T-cell (primary cell): ENCODE results near the gene VMP1. TPM values are rescaled to one million over a fixed set of nuclear protein-coding genes. Genes with fewer than 3 reads are reported as not detected.
A peak's percentile ranks its signal among the peaks of the same experiment; 100 is the strongest.

Experiments
- ATAC-seq, 4 experiments: fragments of 200-7000 bp in 3 of 4; fragments of 150-1000 bp in 1 of 4; cut with Tn5 transposase; replicated peaks in 1 of 4; 1 replicate in 3 of 4; 2 replicates in 1 of 4; pipeline ENCODE4 v1.10.0; 2021; ENCODE audit warnings: moderate library complexity in 3 of 4, mild to moderate bottlenecking in 2 of 4, moderate number of reproducible peaks in 1 of 4
- CTCF ChIA-PET, 2 donors: fragments of 300-600 bp; sonication (Branson Sonifier 250); formaldehyde crosslinking; loops; one replicate each; lab custom pipeline; 2022; ENCODE audit warnings: antibody characterized with exemption in 2 of 2; lab: Charles Lee
- POLR2A ChIA-PET, 2 donors: fragments of 300-600 bp; sonication (Branson Sonifier 250); formaldehyde crosslinking; loops; one replicate each; lab custom pipeline; 2022; ENCODE audit warnings: antibody characterized with exemption in 2 of 2; lab: Charles Lee
- DNase-seq, 35 experiments: peaks; one replicate each; pipeline versions ENCODE4 v3.0.0 to v3.0.0-alpha.2; 2013 to 2023
- H3K27ac ChIP-seq: one replicate; pipeline ENCODE4 v1.5.1; 2013; ENCODE audit warnings: low read length
- H3K27me3 ChIP-seq, 2 experiments: replicated peaks in 1 of 2; 1 replicate in 1 of 2; 2 replicates in 1 of 2; pipeline versions ENCODE4 v1.6.1 to v1.7.0; 2013; ENCODE audit warnings: low read length in 1 of 2, mixed read lengths in 1 of 2; ENCODE audit not compliant: control insufficient read depth in 2 of 2, insufficient read depth in 2 of 2; ENCODE audit errors: extremely low read depth in 1 of 2
- H3K36me3 ChIP-seq, 2 donors: 1 replicate in 1 of 2; 2 replicates in 1 of 2; pipeline versions ENCODE4 v1.6.1 to v1.7.0; 2013; ENCODE audit warnings: low read length in 1 of 2; ENCODE audit not compliant: control insufficient read depth in 2 of 2, insufficient read depth in 1 of 2; ENCODE audit errors: extremely low read depth in 1 of 2
- H3K4me1 ChIP-seq, 2 experiments: 1 replicate in 1 of 2; 2 replicates in 1 of 2; pipeline versions ENCODE4 v1.6.1 to v1.7.0; 2013; ENCODE audit warnings: low read length in 2 of 2, mixed read lengths in 1 of 2; ENCODE audit not compliant: insufficient read depth in 2 of 2, control insufficient read depth in 1 of 2; ENCODE audit errors: extremely low read depth in 1 of 2
- H3K4me3 ChIP-seq, 2 donors: 1 replicate in 1 of 2; 2 replicates in 1 of 2; pipeline versions ENCODE4 v1.5.1 to v1.7.0; 2013; ENCODE audit warnings: mild to moderate bottlenecking in 2 of 2, low read length in 1 of 2, moderate library complexity in 1 of 2; ENCODE audit not compliant: control insufficient read depth in 1 of 2; ENCODE audit errors: extremely low read depth in 1 of 2
- H3K9me3 ChIP-seq: 2 replicates; pipeline ENCODE4 v1.7.0; 2013
- H3K27ac Mint-ChIP-seq, 2 donors: one replicate each; pipeline ENCODE4 v1.8.0; 2020 to 2021; ENCODE audit warnings: mild to moderate bottlenecking in 2 of 2, mixed read lengths in 2 of 2
- H3K27me3 Mint-ChIP-seq, 2 donors: one replicate each; pipeline ENCODE4 v1.8.0; 2021 to 2022; ENCODE audit warnings: mixed read lengths in 2 of 2
- H3K36me3 Mint-ChIP-seq: one replicate; pipeline ENCODE4 v1.8.0; 2021; ENCODE audit warnings: mixed read lengths
- H3K4me1 Mint-ChIP-seq, 3 donors: one replicate each; pipeline ENCODE4 v1.8.0; 2020 to 2022; ENCODE audit warnings: mixed read lengths in 3 of 3, mild to moderate bottlenecking in 1 of 3
- H3K4me3 Mint-ChIP-seq, 3 donors: one replicate each; pipeline ENCODE4 v1.8.0; 2020 to 2022; ENCODE audit warnings: mild to moderate bottlenecking in 3 of 3, mixed read lengths in 3 of 3, moderate library complexity in 3 of 3
- H3K9me3 Mint-ChIP-seq, 3 donors: one replicate each; pipeline ENCODE4 v1.8.0; 2020 to 2022; ENCODE audit warnings: mixed read lengths in 3 of 3
- WGBS: methylation state at CpG from one replicate; pipeline ENCODE4 v1.1.5; 2013; ENCODE audit warnings: missing lambda C conversion rate; ENCODE audit not compliant: insufficient coverage; 5-methylcytosine and 5-hydroxymethylcytosine counted together
- total RNA-seq, 35 experiments: library from RNA in 6 of 35; stranded (reverse) in 6 of 35; fragments of 120-200 nt in 1 of 35; gene quantifications; one replicate each; pipeline versions ENCODE4 v1.2.1 to v1.2.4 and lab custom pipeline; 2013 to 2026

Gene VMP1
- total RNA-seq, 5 donors from 2014 or later (not counting 1 experiment from before 2014, with no cell fraction given): 93.7 to 104 (median 97.6) TPM

- H3K36me3 Mint-ChIP-seq: peaks cover 30% of the 10 kb centered on the region
These were observed 168.7 kb downstream of the VMP1 start for GRCh38 chr17:59876107-59876506.

GRCh38 chr17:59877965-59878364 lies 170.5 kb downstream of the VMP1 start:
- no peaks in the 10 kb centered on the region for H3K4me1 ChIP-seq
- Mint-ChIP-seq H3K27me3 (no peaks in the 10 kb centered on the region), H3K9me3 (no peaks in the 10 kb centered on the region), H3K4me1 (peaks cover 0 to 5% (median 0%) of the 10 kb centered on the region in 3 donors), H3K36me3 (peaks cover 24% of the 10 kb centered on the region), H3K4me3 (no peak overlapping the region), H3K27ac (peak overlapping the region in 1 of 2 donors; percentile 64)
- WGBS: 100% methylated on average over 3 of the region's 5 CpGs
- H3K4me3 ChIP-seq: no peak overlapping the region
- no peak for DNase-seq
- ChIA-PET POLR2A (interaction anchor here in 1 of 2 donors (0.6 kb wide), 1 partner anchor 27 kb away, joined by 3 read pairs; no protein-coding TSS in a partner anchor), CTCF (no interaction called here)
- no peak overlapping the region for H3K27ac ChIP-seq
- peaks cover 31 to 75% of the 10 kb centered on the region in 2 donors for H3K36me3 ChIP-seq
- H3K27me3 ChIP-seq: no peaks in the 10 kb centered on the region
- ATAC-seq: no peak
- H3K9me3 ChIP-seq: no peaks in the 10 kb centered on the region

More at GRCh38 chr17:59876107-59876506, 168.7 kb downstream of the VMP1 start:
- H3K27me3 Mint-ChIP-seq: no peaks in the 10 kb centered on the region
- ATAC-seq: no peak
- Histone ChIP-seq H3K27me3 (no peaks in the 10 kb centered on the region), H3K9me3 (no peaks in the 10 kb centered on the region), H3K27ac (no peak overlapping the region), H3K4me1 (no peaks in the 10 kb centered on the region), H3K4me3 (no peak overlapping the region), H3K36me3 (peaks cover 26 to 72% of the 10 kb centered on the region in 2 donors)
- H3K27ac Mint-ChIP-seq: no peak overlapping the region
- no peak overlapping the region for H3K4me3 Mint-ChIP-seq
- ChIA-PET POLR2A (interaction anchor here in 1 of 2 donors (0.7 kb wide), 1 partner anchor 273 kb away, joined by 3 read pairs; no protein-coding TSS in a partner anchor), CTCF (interaction anchor here in 1 of 2 donors (0.7 kb wide), 1 partner anchor 565 kb away, joined by 3 read pairs; no protein-coding TSS in a partner anchor)
- no CpG with 5 or more reads among the region's 3 CpGs for WGBS
- no peaks in the 10 kb centered on the region for H3K9me3 Mint-ChIP-seq
- H3K4me1 Mint-ChIP-seq: peaks cover 0 to 5% (median 0%) of the 10 kb centered on the region in 3 donors
- DNase-seq: no peak

- Histone ChIP-seq H3K36me3 (peaks cover 28 to 77% of the 10 kb centered on the region in 2 donors), H3K4me1 (no peaks in the 10 kb centered on the region)
- WGBS: no CpG with 5 or more reads among the region's 3 CpGs
These were observed 171.2 kb downstream of the VMP1 start for GRCh38 chr17:59878624-59879023.

GRCh38 chr17:59884861-59885260 lies 177.4 kb downstream of the VMP1 start:
- 98% methylated on average over 7 of the region's 9 CpGs for WGBS
- no peak for DNase-seq
- POLR2A ChIA-PET: interaction anchor here in 1 of 2 donors (0.7 kb wide), 1 partner anchor 247 kb away, joined by 5 read pairs; no protein-coding TSS in a partner anchor
- H3K4me3 Mint-ChIP-seq: no peak overlapping the region
- H3K4me1 ChIP-seq: no peaks in the 10 kb centered on the region
- H3K27me3 Mint-ChIP-seq: no peaks in the 10 kb centered on the region
- no peak overlapping the region for H3K27ac Mint-ChIP-seq
- ATAC-seq: no peak
- H3K36me3 ChIP-seq: peaks cover 17 to 64% of the 10 kb centered on the region in 2 donors
- H3K4me1 Mint-ChIP-seq: peaks cover 17 to 27% (median 21%) of the 10 kb centered on the region in 3 donors
- H3K27ac ChIP-seq: no peak overlapping the region
- CTCF ChIA-PET: no interaction called here
- H3K9me3 Mint-ChIP-seq: no peaks in the 10 kb centered on the region
- peaks cover 30% of the 10 kb centered on the region for H3K36me3 Mint-ChIP-seq
- H3K4me3 ChIP-seq: no peak overlapping the region
- H3K27me3 ChIP-seq: no peaks in the 10 kb centered on the region
- no peaks in the 10 kb centered on the region for H3K9me3 ChIP-seq

More at GRCh38 chr17:59878624-59879023, 171.2 kb downstream of the VMP1 start:
- Mint-ChIP-seq H3K36me3 (peaks cover 24% of the 10 kb centered on the region), H3K4me1 (peaks cover 0 to 5% (median 0%) of the 10 kb centered on the region in 3 donors), H3K9me3 (no peaks in the 10 kb centered on the region), H3K4me3 (no peak overlapping the region), H3K27me3 (no peaks in the 10 kb centered on the region), H3K27ac (no peak overlapping the region)
- Histone ChIP-seq H3K27me3 (no peaks in the 10 kb centered on the region), H3K4me3 (no peak overlapping the region), H3K27ac (no peak overlapping the region), H3K9me3 (no peaks in the 10 kb centered on the region)
- POLR2A ChIA-PET: interaction anchor here in 1 of 2 donors (0.7 kb wide), 1 partner anchor 177 kb away, joined by 3 read pairs; no protein-coding TSS in a partner anchor
- ATAC-seq (no peak), DNase-seq (no peak)
- CTCF ChIA-PET: no interaction called here

GRCh38 chr17:59888145-59888750 lies 180.8 kb downstream of the VMP1 start:
- no peak for DNase-seq
- Mint-ChIP-seq H3K27me3 (no peaks in the 10 kb centered on the region), H3K9me3 (no peaks in the 10 kb centered on the region), H3K4me3 (peak overlapping the region in 1 of 3 donors; percentile 31), H3K4me1 (peaks cover 44 to 49% (median 46%) of the 10 kb centered on the region in 3 donors), H3K36me3 (peaks cover 28% of the 10 kb centered on the region), H3K27ac (no peak overlapping the region)
- 97% methylated on average over 7 of the region's 8 CpGs for WGBS
- POLR2A ChIA-PET: interaction anchor here in 1 of 2 donors (0.9 kb wide), 1 partner anchor 62 kb away, joined by 4 read pairs; no protein-coding TSS in a partner anchor
- no peaks in the 10 kb centered on the region for H3K27me3 ChIP-seq
- H3K9me3 ChIP-seq: no peaks in the 10 kb centered on the region
- CTCF ChIA-PET: interaction anchor here in 1 of 2 donors (1.2 kb wide), 1 partner anchor 26 kb away, joined by 3 read pairs; no protein-coding TSS in a partner anchor
- H3K27ac ChIP-seq: no peak overlapping the region
- no peak for ATAC-seq
- peaks cover 3 to 42% of the 10 kb centered on the region in 2 donors for H3K36me3 ChIP-seq
- no peak overlapping the region for H3K4me3 ChIP-seq
- H3K4me1 ChIP-seq: peaks cover 4 to 15% of the 10 kb centered on the region in 2 experiments

GRCh38 chr17:59890720-59891119 lies 183.3 kb downstream of the VMP1 start:
- H3K4me3 Mint-ChIP-seq: peak overlapping the region; percentile 52 to 100 (median 70)
- no peaks in the 10 kb centered on the region for H3K27me3 Mint-ChIP-seq
- no CpG with 5 or more reads among the region's 2 CpGs for WGBS
- no peak overlapping the region for H3K4me3 ChIP-seq
- H3K27ac Mint-ChIP-seq: peak overlapping the region; percentile 13 to 45
- H3K27ac ChIP-seq: no peak overlapping the region
- H3K4me1 Mint-ChIP-seq: peaks cover 61 to 68% (median 61%) of the 10 kb centered on the region in 3 donors
- no peaks in the 10 kb centered on the region for H3K27me3 ChIP-seq
- H3K9me3 Mint-ChIP-seq: no peaks in the 10 kb centered on the region
- DNase-seq (no peak), ATAC-seq (no peak)
- H3K4me1 ChIP-seq: peaks cover 15 to 34% of the 10 kb centered on the region in 2 experiments
- no peaks in the 10 kb centered on the region for H3K9me3 ChIP-seq
- POLR2A ChIA-PET: interaction anchor here (0.6 to 1.1 kb wide), 5 partner anchors 24 to 105 kb away, joined by 3 to 7 read pairs (median 4); no protein-coding TSS in a partner anchor
- peaks cover 19% of the 10 kb centered on the region for H3K36me3 Mint-ChIP-seq
- CTCF ChIA-PET: interaction anchor here in 1 of 2 donors (0.6 kb wide), 1 partner anchor 331 kb away, joined by 3 read pairs; no protein-coding TSS in a partner anchor
- H3K36me3 ChIP-seq: peaks cover 0 to 22% of the 10 kb centered on the region in 2 donors
